T-cell (primary cell): ENCODE results near the gene TNNI3. TPM values are rescaled to one million over a fixed set of nuclear protein-coding genes. Genes with fewer than 3 reads are reported as not detected.
A peak's percentile ranks its signal among the peaks of the same experiment; 100 is the strongest.
"Not testable (repeated sequence)": the region's sequence is repeated elsewhere in the genome, so short reads cannot be mapped to it uniquely, and the experiment has no call there.

Source experiments
- ATAC-seq, 4 experiments: fragments of 200-7000 bp in 3 of 4; fragments of 150-1000 bp in 1 of 4; cut with Tn5 transposase; replicated peaks in 1 of 4; 1 replicate in 3 of 4; 2 replicates in 1 of 4; pipeline ENCODE4 v1.10.0; 2021; ENCODE audit warnings: moderate library complexity in 3 of 4, mild to moderate bottlenecking in 2 of 4, moderate number of reproducible peaks in 1 of 4
- CTCF ChIA-PET, 2 donors: fragments of 300-600 bp; sonication (Branson Sonifier 250); formaldehyde crosslinking; loops; one replicate each; lab custom pipeline; 2022; ENCODE audit warnings: antibody characterized with exemption in 2 of 2; lab: Charles Lee
- POLR2A ChIA-PET, 2 donors: fragments of 300-600 bp; sonication (Branson Sonifier 250); formaldehyde crosslinking; loops; one replicate each; lab custom pipeline; 2022; ENCODE audit warnings: antibody characterized with exemption in 2 of 2; lab: Charles Lee
- DNase-seq, 35 experiments: peaks; one replicate each; pipeline versions ENCODE4 v3.0.0 to v3.0.0-alpha.2; 2013 to 2023
- H3K27ac ChIP-seq: one replicate; pipeline ENCODE4 v1.5.1; 2013; ENCODE audit warnings: low read length
- H3K27me3 ChIP-seq, 2 experiments: replicated peaks in 1 of 2; 1 replicate in 1 of 2; 2 replicates in 1 of 2; pipeline versions ENCODE4 v1.6.1 to v1.7.0; 2013; ENCODE audit warnings: low read length in 1 of 2, mixed read lengths in 1 of 2; ENCODE audit not compliant: control insufficient read depth in 2 of 2, insufficient read depth in 2 of 2; ENCODE audit errors: extremely low read depth in 1 of 2
- H3K36me3 ChIP-seq, 2 donors: 1 replicate in 1 of 2; 2 replicates in 1 of 2; pipeline versions ENCODE4 v1.6.1 to v1.7.0; 2013; ENCODE audit warnings: low read length in 1 of 2; ENCODE audit not compliant: control insufficient read depth in 2 of 2, insufficient read depth in 1 of 2; ENCODE audit errors: extremely low read depth in 1 of 2
- H3K4me1 ChIP-seq, 2 experiments: 1 replicate in 1 of 2; 2 replicates in 1 of 2; pipeline versions ENCODE4 v1.6.1 to v1.7.0; 2013; ENCODE audit warnings: low read length in 2 of 2, mixed read lengths in 1 of 2; ENCODE audit not compliant: insufficient read depth in 2 of 2, control insufficient read depth in 1 of 2; ENCODE audit errors: extremely low read depth in 1 of 2
- H3K4me3 ChIP-seq, 2 donors: 1 replicate in 1 of 2; 2 replicates in 1 of 2; pipeline versions ENCODE4 v1.5.1 to v1.7.0; 2013; ENCODE audit warnings: mild to moderate bottlenecking in 2 of 2, low read length in 1 of 2, moderate library complexity in 1 of 2; ENCODE audit not compliant: control insufficient read depth in 1 of 2; ENCODE audit errors: extremely low read depth in 1 of 2
- H3K9me3 ChIP-seq: 2 replicates; pipeline ENCODE4 v1.7.0; 2013
- H3K27ac Mint-ChIP-seq, 2 donors: one replicate each; pipeline ENCODE4 v1.8.0; 2020 to 2021; ENCODE audit warnings: mild to moderate bottlenecking in 2 of 2, mixed read lengths in 2 of 2
- H3K27me3 Mint-ChIP-seq, 2 donors: one replicate each; pipeline ENCODE4 v1.8.0; 2021 to 2022; ENCODE audit warnings: mixed read lengths in 2 of 2
- H3K36me3 Mint-ChIP-seq: one replicate; pipeline ENCODE4 v1.8.0; 2021; ENCODE audit warnings: mixed read lengths
- H3K4me1 Mint-ChIP-seq, 3 donors: one replicate each; pipeline ENCODE4 v1.8.0; 2020 to 2022; ENCODE audit warnings: mixed read lengths in 3 of 3, mild to moderate bottlenecking in 1 of 3
- H3K4me3 Mint-ChIP-seq, 3 donors: one replicate each; pipeline ENCODE4 v1.8.0; 2020 to 2022; ENCODE audit warnings: mild to moderate bottlenecking in 3 of 3, mixed read lengths in 3 of 3, moderate library complexity in 3 of 3
- H3K9me3 Mint-ChIP-seq, 3 donors: one replicate each; pipeline ENCODE4 v1.8.0; 2020 to 2022; ENCODE audit warnings: mixed read lengths in 3 of 3
- WGBS: methylation state at CpG from one replicate; pipeline ENCODE4 v1.1.5; 2013; ENCODE audit warnings: missing lambda C conversion rate; ENCODE audit not compliant: insufficient coverage; 5-methylcytosine and 5-hydroxymethylcytosine counted together
- total RNA-seq, 35 experiments: library from RNA in 6 of 35; stranded (reverse) in 6 of 35; fragments of 120-200 nt in 1 of 35; gene quantifications; one replicate each; pipeline versions ENCODE4 v1.2.1 to v1.2.4 and lab custom pipeline; 2013 to 2026

TNNI3 gene
- total RNA-seq (not detected), total RNA-seq (lab: John Stamatoyannopoulos, UW) (0 to 0.06 (median 0) reads per million in 29 experiments)
- total RNA-seq (2013) = 0.35 TPM

- DNase-seq = no peak
- H3K27ac ChIP-seq = no peak within 1 kb of the TSS
- H3K9me3 ChIP-seq = no peaks in the 10 kb centered on the region
- peaks cover under 1 to 6% (median 1%) of the 10 kb centered on the region in 3 donors for H3K9me3 Mint-ChIP-seq
- H3K36me3 Mint-ChIP-seq = no peaks in the 10 kb centered on the region
- peaks cover 3 to 34% of the 10 kb centered on the region in 2 experiments for H3K4me1 ChIP-seq
- H3K4me3 Mint-ChIP-seq = peak within 1 kb of the TSS in 1 of 3 donors; percentile 43
- peaks cover 0 to 74% of the 10 kb centered on the region in 2 experiments for H3K27me3 ChIP-seq
- ChIA-PET POLR2A (no interaction called here), CTCF (no interaction called here)
- H3K36me3 ChIP-seq = no peaks in the 10 kb centered on the region
- WGBS = 56% methylated on average over 25 of the region's 39 CpGs
- no peak for ATAC-seq
- H3K27me3 Mint-ChIP-seq = peaks cover 18 to 51% of the 10 kb centered on the region in 2 donors
- H3K27ac Mint-ChIP-seq = no peak within 1 kb of the TSS
- H3K4me1 Mint-ChIP-seq = peaks cover 19 to 24% (median 20%) of the 10 kb centered on the region in 3 donors
- peak within 1 kb of the TSS in 1 of 2 donors; percentile 49 for H3K4me3 ChIP-seq
Measured at GRCh38 chr19:55157064-55157908, at the start of gene TNNI3. TSS of gene TNNI3 (minus strand) at chr19:55157732. CDS start at chr19:55157589, 143 bp downstream.

GRCh38 chr19:55206664-55207500 is 49.4 kb upstream of the TNNI3 start:
- H3K4me1 Mint-ChIP-seq = peaks cover 0 to 3% (median 0%) of the 10 kb centered on the region in 3 donors
- H3K27me3 Mint-ChIP-seq = peaks cover 38 to 59% of the 10 kb centered on the region in 2 donors
- DNase-seq (peak in 2 of 35 experiments; percentile 15 to 16), ATAC-seq (peak in 2 of 4 experiments; percentile 33 to 61)
- POLR2A ChIA-PET = no interaction called here
- H3K27me3 ChIP-seq = peaks cover 0 to 56% of the 10 kb centered on the region in 2 experiments
- 41% methylated on average over 17 of the region's 29 CpGs for WGBS
- no peaks in the 10 kb centered on the region for H3K36me3 Mint-ChIP-seq
- no peak overlapping the region for H3K4me3 Mint-ChIP-seq
- no peaks in the 10 kb centered on the region for H3K36me3 ChIP-seq
- peaks cover 0 to 5% of the 10 kb centered on the region in 2 experiments for H3K4me1 ChIP-seq
- H3K27ac Mint-ChIP-seq = peak overlapping the region in 1 of 2 donors; percentile 12
- H3K9me3 Mint-ChIP-seq = no peaks in the 10 kb centered on the region
- H3K9me3 ChIP-seq = no peaks in the 10 kb centered on the region
- no peak overlapping the region for H3K27ac ChIP-seq
- H3K4me3 ChIP-seq = no peak overlapping the region
- CTCF ChIA-PET = no interaction called here

GRCh38 chr19:55202199-55202598 is 44.7 kb upstream of the TNNI3 start:
- H3K36me3 Mint-ChIP-seq, H3K4me3 Mint-ChIP-seq, H3K4me1 Mint-ChIP-seq, H3K9me3 Mint-ChIP-seq, H3K27ac Mint-ChIP-seq, POLR2A ChIA-PET, H3K4me1 ChIP-seq, H3K9me3 ChIP-seq, H3K36me3 ChIP-seq, H3K4me3 ChIP-seq, H3K27ac ChIP-seq, CTCF ChIA-PET: not testable (repeated sequence)
- DNase-seq = peak in 3 of 35 experiments; percentile 14 to 30 (median 24)
- 80% methylated on average over 2 of the region's 10 CpGs for WGBS
- peak in 2 of 4 experiments; percentile 35 to 45 for ATAC-seq
- H3K27me3 ChIP-seq = peaks cover 0 to 68% of the 10 kb centered on the region in 2 experiments
- peaks cover 38 to 60% of the 10 kb centered on the region in 2 donors for H3K27me3 Mint-ChIP-seq

- no peak for ATAC-seq
- H3K36me3 Mint-ChIP-seq = no peaks in the 10 kb centered on the region
- Histone ChIP-seq H3K4me1 (no peaks in the 10 kb centered on the region), H3K4me3 (no peak overlapping the region), H3K27me3 (peaks cover 0 to 58% of the 10 kb centered on the region in 2 experiments), H3K9me3 (no peaks in the 10 kb centered on the region), H3K36me3 (no peaks in the 10 kb centered on the region), H3K27ac (no peak overlapping the region)
- H3K4me3 Mint-ChIP-seq = no peak overlapping the region
- no peak overlapping the region for H3K27ac Mint-ChIP-seq
- 80% methylated on average over 1 of the region's 5 CpGs for WGBS
- POLR2A ChIA-PET = no interaction called here
- H3K27me3 Mint-ChIP-seq = peaks cover 26 to 39% of the 10 kb centered on the region in 2 donors
- no peak for DNase-seq
- H3K9me3 Mint-ChIP-seq = no peaks in the 10 kb centered on the region
- H3K4me1 Mint-ChIP-seq = no peaks in the 10 kb centered on the region
- CTCF ChIA-PET = no interaction called here
Measured at GRCh38 chr19:55199620-55200204, 42.2 kb upstream of the TNNI3 start.

- Histone ChIP-seq H3K36me3 (no peaks in the 10 kb centered on the region), H3K9me3 (no peaks in the 10 kb centered on the region), H3K27me3 (peaks cover 0 to 52% of the 10 kb centered on the region in 2 experiments), H3K4me1 (no peaks in the 10 kb centered on the region), H3K4me3 (no peak overlapping the region), H3K27ac (no peak overlapping the region)
- no peaks in the 10 kb centered on the region for H3K9me3 Mint-ChIP-seq
- H3K36me3 Mint-ChIP-seq = no peaks in the 10 kb centered on the region
- peaks cover 28 to 29% of the 10 kb centered on the region in 2 donors for H3K27me3 Mint-ChIP-seq
- no peak overlapping the region for H3K4me3 Mint-ChIP-seq
- no peak overlapping the region for H3K27ac Mint-ChIP-seq
- no peaks in the 10 kb centered on the region for H3K4me1 Mint-ChIP-seq
- CTCF ChIA-PET = no interaction called here
- 56% methylated on average over 3 of the region's 5 CpGs for WGBS
- POLR2A ChIA-PET = no interaction called here
- DNase-seq = no peak
- no peak for ATAC-seq
Measured at GRCh38 chr19:55198651-55199050, 41.1 kb upstream of the TNNI3 start.

GRCh38 chr19:55197528-55197927 is 40.0 kb upstream of the TNNI3 start:
- H3K4me3 Mint-ChIP-seq = no peak overlapping the region
- CTCF ChIA-PET = no interaction called here
- no peak overlapping the region for H3K27ac ChIP-seq
- ATAC-seq (peak in 1 of 4 experiments; percentile 42), DNase-seq (no peak)
- peaks cover 0 to 61% of the 10 kb centered on the region in 2 experiments for H3K27me3 ChIP-seq
- peaks cover 26 to 27% of the 10 kb centered on the region in 2 donors for H3K27me3 Mint-ChIP-seq
- no CpG with 5 or more reads among the region's 4 CpGs for WGBS
- H3K9me3 ChIP-seq = no peaks in the 10 kb centered on the region
- POLR2A ChIA-PET = no interaction called here
- H3K36me3 Mint-ChIP-seq = no peaks in the 10 kb centered on the region
- H3K9me3 Mint-ChIP-seq = no peaks in the 10 kb centered on the region
- no peak overlapping the region for H3K27ac Mint-ChIP-seq
- no peaks in the 10 kb centered on the region for H3K4me1 ChIP-seq
- H3K4me1 Mint-ChIP-seq = no peaks in the 10 kb centered on the region
- H3K4me3 ChIP-seq = no peak overlapping the region
- H3K36me3 ChIP-seq = no peaks in the 10 kb centered on the region
